Body of pancreas (tissue), 4 donors: ENCODE data around the gene SLC17A8. TPM values are rescaled to one million over a fixed set of nuclear protein-coding genes. Genes with fewer than 3 reads are reported as not detected.

Experiments
- ATAC-seq: fragments of 150-250 bp; one replicate; pipeline ENCODE4 v1.9.1; 2016
- DNase-seq, 4 donors: peaks; one replicate each; pipeline ENCODE4 v3.0.0-alpha.2; 2019
- H3K27ac ChIP-seq, 4 donors: fragments of 200-600 bp; sonication (generic); 1 replicate in 3 of 4; 2 replicates in 1 of 4; pipeline versions ENCODE4 v1.5.1 to v1.6.1; 2016 to 2019; ENCODE audit warnings: mild to moderate bottlenecking in 1 of 4, mixed read lengths in 1 of 4, moderate library complexity in 1 of 4
- H3K27me3 ChIP-seq, 2 donors: fragments of 200-600 bp; sonication (generic); one replicate each; pipeline ENCODE4 v1.6.0; 2016; ENCODE audit warnings: mild to moderate bottlenecking in 1 of 2
- H3K36me3 ChIP-seq, 2 donors: fragments of 200-600 bp; sonication (generic); replicated peaks in 1 of 2; 2 replicates each; pipeline ENCODE4 v1.5.1; 2016; ENCODE audit warnings: low read depth in 2 of 2; ENCODE audit not compliant: insufficient read depth in 1 of 2
- H3K4me1 ChIP-seq: fragments of 200-600 bp; sonication (generic); one replicate; pipeline ENCODE4 v1.6.0; 2016
- H3K4me3 ChIP-seq, 2 donors: fragments of 200-600 bp; sonication (generic); 1 replicate in 1 of 2; 2 replicates in 1 of 2; pipeline ENCODE4 v1.5.1; 2016 to 2019
- H3K9me3 ChIP-seq, 3 donors: fragments of 200-600 bp; sonication (generic); 1 replicate in 2 of 3; 2 replicates in 1 of 3; pipeline ENCODE4 v1.5.1; 2016
- CTCF ChIP-seq, 7 experiments: fragments of 450-650 bp in 4 of 7; fragments of 200-600 bp in 3 of 7; sonication (generic) in 3 of 7; IDR thresholded peaks; one replicate each; pipeline ENCODE4 v1.5.1; 2016 to 2019; ENCODE audit warnings: antibody characterized with exemption in 7 of 7
- POLR2A ChIP-seq, 3 donors: fragments of 450-650 bp; IDR thresholded peaks; one replicate each; pipeline ENCODE4 v1.6.1; 2016; ENCODE audit warnings: antibody characterized with exemption in 3 of 3, mild to moderate bottlenecking in 2 of 3
- WGBS, 2 donors: methylation state at CpG; one replicate each; pipeline ENCODE4 v1.1.5; 2017; 5-methylcytosine and 5-hydroxymethylcytosine counted together
- intact Hi-C: fragments of 100-400 bp; cut with DNase I; formaldehyde crosslinking; loops from one replicate; pipeline ENCODE4 v1.15.1; 2023
- total RNA-seq, 2 donors: library from RNA; depleted of rRNA; stranded (reverse); fragments of >200 nt; gene quantifications; one replicate each; pipeline ENCODE4 v1.1.0, GENCODE V29; 2016

The SLC17A8 gene
- total RNA-seq, 2 donors from 2014 or later: not detected

GRCh38 chr12:100348657-100349454, 8.0 kb upstream of the SLC17A8 start:
- TF ChIP-seq POLR2A (IDR thresholded peaks at IDR 0.05) (no peak), CTCF (IDR thresholded peaks at IDR 0.05) (peak in 6 of 7 experiments; percentile 10 to 49 (median 40))
- H3K27ac ChIP-seq: no peak overlapping the region
- H3K4me3 ChIP-seq: no peak overlapping the region
- H3K36me3 ChIP-seq: no peaks in the 10 kb centered on the region
- no peaks in the 10 kb centered on the region for H3K9me3 ChIP-seq
- 75 to 76% methylated on average over 7 of the region's 7 CpGs for WGBS, 2 donors
- H3K4me1 ChIP-seq: peaks cover 8% of the 10 kb centered on the region
- H3K27me3 ChIP-seq: no peaks in the 10 kb centered on the region
- intact Hi-C loops: loop anchor here (10.0 kb wide), 1 partner anchor 386 kb away; no protein-coding TSS in a partner anchor
- ATAC-seq (no peak), DNase-seq (no peak)

- H3K27ac ChIP-seq: no peak overlapping the region
- H3K36me3 ChIP-seq: no peaks in the 10 kb centered on the region
- TF ChIP-seq POLR2A (IDR thresholded peaks at IDR 0.05): no peak
- TF ChIP-seq CTCF (IDR thresholded peaks at IDR 0.05): no peak
- no peak for ATAC-seq
- no peak for DNase-seq
- 31 to 34% methylated on average over 3 of the region's 3 CpGs for WGBS, 2 donors
- no peaks in the 10 kb centered on the region for H3K27me3 ChIP-seq
- no peak overlapping the region for H3K4me3 ChIP-seq
- H3K4me1 ChIP-seq: peaks cover 7% of the 10 kb centered on the region
- no peaks in the 10 kb centered on the region for H3K9me3 ChIP-seq
- intact Hi-C loops: no loop called here
Observed at GRCh38 chr12:100359248-100359647, 2.4 kb downstream of the SLC17A8 start.

GRCh38 chr12:100359822-100360221, 2.9 kb downstream of the SLC17A8 start:
- peak; percentile 59 for ATAC-seq
- H3K4me3 ChIP-seq: no peak overlapping the region
- no peaks in the 10 kb centered on the region for H3K36me3 ChIP-seq
- TF ChIP-seq CTCF (IDR thresholded peaks at IDR 0.05) (no peak), POLR2A (IDR thresholded peaks at IDR 0.05) (no peak)
- no peaks in the 10 kb centered on the region for H3K9me3 ChIP-seq
- H3K27ac ChIP-seq: no peak overlapping the region
- WGBS, 2 donors: 24 to 29% methylated on average over 2 of the region's 2 CpGs
- no peaks in the 10 kb centered on the region for H3K27me3 ChIP-seq
- no peak for DNase-seq
- peaks cover 7% of the 10 kb centered on the region for H3K4me1 ChIP-seq
- intact Hi-C loops: no loop called here

- DNase-seq: no peak
- Histone ChIP-seq H3K4me3 (no peak overlapping the region), H3K27ac (no peak overlapping the region), H3K27me3 (no peaks in the 10 kb centered on the region), H3K4me1 (peaks cover 7% of the 10 kb centered on the region), H3K36me3 (no peaks in the 10 kb centered on the region), H3K9me3 (no peaks in the 10 kb centered on the region)
- TF ChIP-seq POLR2A (IDR thresholded peaks at IDR 0.05) (no peak), CTCF (IDR thresholded peaks at IDR 0.05) (no peak)
- intact Hi-C loops: no loop called here
- no peak for ATAC-seq
Observed at GRCh38 chr12:100360450-100360849, 3.6 kb downstream of the SLC17A8 start.

GRCh38 chr12:100364324-100364723, 7.5 kb downstream of the SLC17A8 start:
- H3K9me3 ChIP-seq: no peaks in the 10 kb centered on the region
- no peaks in the 10 kb centered on the region for H3K27me3 ChIP-seq
- H3K4me3 ChIP-seq: no peak overlapping the region
- intact Hi-C loops: no loop called here
- WGBS, 2 donors: 78 to 87% methylated on average over 4 of the region's 4 CpGs
- no peak for DNase-seq
- TF ChIP-seq POLR2A (IDR thresholded peaks at IDR 0.05) (no peak), CTCF (IDR thresholded peaks at IDR 0.05) (no peak)
- H3K36me3 ChIP-seq: no peaks in the 10 kb centered on the region
- ATAC-seq: no peak
- H3K27ac ChIP-seq: no peak overlapping the region
- peaks cover 7% of the 10 kb centered on the region for H3K4me1 ChIP-seq
